DMS114 treated with DMSO at 0.1 percent for 48 hours (cell line): ENCODE results near the gene FBXL22.
"Not testable (repeated sequence)": the region's sequence is repeated elsewhere in the genome, so short reads cannot be mapped to it uniquely, and the experiment has no call there.

Experiments used
- DNase-seq: peaks from one replicate; lab custom pipeline; 2025; ENCODE audit not compliant: unreplicated experiment; lab: John Stamatoyannopoulos, UW

Gene FBXL22

GRCh38 chr15:63611177-63611576 lies 14.0 kb downstream of the FBXL22 start:
- DNase-seq: no peak

- no peak for DNase-seq
These were observed 15.1 kb downstream of the FBXL22 start for GRCh38 chr15:63612300-63612699.

- DNase-seq: no peak
These were observed 18.7 kb downstream of the FBXL22 start for GRCh38 chr15:63615935-63616334.

- DNase-seq: not testable (repeated sequence)
These were observed 20.0 kb downstream of the FBXL22 start for GRCh38 chr15:63617147-63617546.

- not testable (repeated sequence) for DNase-seq
These were observed 20.4 kb downstream of the FBXL22 start for GRCh38 chr15:63617627-63618026.

- not testable (repeated sequence) for DNase-seq
These were observed 23.6 kb downstream of the FBXL22 start for GRCh38 chr15:63620760-63621159.

- no peak for DNase-seq
These were observed 26.2 kb downstream of the FBXL22 start for GRCh38 chr15:63623232-63623969.

- no peak for DNase-seq
These were observed 29.8 kb downstream of the FBXL22 start for GRCh38 chr15:63626955-63627354.

- no peak for DNase-seq
These were observed 31.1 kb downstream of the FBXL22 start for GRCh38 chr15:63628123-63628822.

- no peak for DNase-seq
These were observed 33.0 kb downstream of the FBXL22 start for GRCh38 chr15:63630036-63630751.

- no peak for DNase-seq
These were observed 36.1 kb downstream of the FBXL22 start for GRCh38 chr15:63633312-63633711.

- DNase-seq: no peak
These were observed 37.0 kb downstream of the FBXL22 start for GRCh38 chr15:63634154-63634553.

- DNase-seq: no peak
These were observed 39.4 kb downstream of the FBXL22 start for GRCh38 chr15:63636518-63637061.

GRCh38 chr15:63638839-63639238 lies 41.7 kb downstream of the FBXL22 start:
- DNase-seq: no peak

- no peak for DNase-seq
These were observed 43.0 kb downstream of the FBXL22 start for GRCh38 chr15:63640146-63640545.
